Gastrocnemius medialis (tissue), 4 donors: Measurements from ENCODE around the gene PM20D2. TPM values are rescaled to one million over a fixed set of nuclear protein-coding genes. Genes with fewer than 3 reads are reported as not detected.

Experiments used
- ATAC-seq, 2 donors: fragments of 150-250 bp; one replicate each; pipeline ENCODE4 v1.9.1; 2016
- DNase-seq, 2 donors: peaks; one replicate each; pipeline ENCODE4 v3.0.0-alpha.2; 2019
- H3K27ac ChIP-seq, 4 donors: fragments of 200-600 bp; sonication (generic); 1 replicate in 1 of 4; 2 replicates in 3 of 4; pipeline ENCODE4 v1.5.1; 2016 to 2018; ENCODE audit warnings: mild to moderate bottlenecking in 2 of 4, moderate library complexity in 1 of 4
- H3K27me3 ChIP-seq, 3 donors: fragments of 200-600 bp; sonication (generic) in 2 of 3; 1 replicate in 1 of 3; 2 replicates in 2 of 3; pipeline versions ENCODE4 v1.5.1 to v1.6.0; 2016 to 2019; ENCODE audit warnings: mild to moderate bottlenecking in 1 of 3, moderate library complexity in 1 of 3
- H3K36me3 ChIP-seq, 2 donors: fragments of 200-600 bp; sonication (generic) in 1 of 2; one replicate each; pipeline ENCODE4 v1.5.1; 2017 to 2018
- H3K4me1 ChIP-seq, 2 donors: fragments of 200-600 bp; sonication (generic) in 1 of 2; one replicate each; pipeline ENCODE4 v1.5.1; 2016 to 2017; ENCODE audit warnings: mild to moderate bottlenecking in 2 of 2
- H3K4me3 ChIP-seq, 4 donors: fragments of 200-600 bp; sonication (generic) in 3 of 4; 1 replicate in 1 of 4; 2 replicates in 3 of 4; pipeline ENCODE4 v1.5.1; 2016 to 2019; ENCODE audit warnings: mild to moderate bottlenecking in 2 of 4
- H3K9me3 ChIP-seq, 3 donors: fragments of 200-600 bp; sonication (generic) in 2 of 3; 1 replicate in 1 of 3; 2 replicates in 2 of 3; pipeline ENCODE4 v1.5.1; 2016 to 2019
- POLR2A ChIP-seq, 2 donors: fragments of 450-650 bp; IDR thresholded peaks; one replicate each; pipeline ENCODE4 v1.6.1; 2017; ENCODE audit warnings: antibody characterized with exemption in 2 of 2, mild to moderate bottlenecking in 2 of 2, moderate library complexity in 2 of 2
- in situ Hi-C, 4 donors: fragments of 200-750 bp; cut with MboI; loops; one replicate each; pipeline versions ENCODE4 v1.15.0 to v1.8.0; 2017; ENCODE audit warnings: low sequenced_read_pairs in 4 of 4
- intact Hi-C: fragments of 100-400 bp; cut with DNase I; formaldehyde crosslinking; loops from one replicate; pipeline ENCODE4 v1.15.1; 2023; ENCODE audit warnings: low total_unique reads
- total RNA-seq, 4 donors: library from RNA; depleted of rRNA; stranded (reverse); fragments of >200 nt; gene quantifications; one replicate each; pipeline versions ENCODE4 v1.1.0 to v1.2.3, GENCODE V29; 2016
- TF ChIP-seq, protein P1 (sequence below), 5 experiments: fragments of 450-650 bp in 3 of 5; fragments of 200-600 bp in 2 of 5; sonication (generic) in 2 of 5; IDR thresholded peaks in 4 of 5; conservative IDR thresholded peaks in 1 of 5; 1 replicate in 4 of 5; 2 replicates in 1 of 5; pipeline ENCODE4 v1.5.1; 2016 to 2019; ENCODE audit warnings: antibody characterized with exemption in 5 of 5, mild to moderate bottlenecking in 3 of 5, moderate library complexity in 3 of 5

Gene PM20D2
- total RNA-seq, 4 donors from 2014 or later: 18.1 to 54.6 (median 26.3) TPM

DNA sequence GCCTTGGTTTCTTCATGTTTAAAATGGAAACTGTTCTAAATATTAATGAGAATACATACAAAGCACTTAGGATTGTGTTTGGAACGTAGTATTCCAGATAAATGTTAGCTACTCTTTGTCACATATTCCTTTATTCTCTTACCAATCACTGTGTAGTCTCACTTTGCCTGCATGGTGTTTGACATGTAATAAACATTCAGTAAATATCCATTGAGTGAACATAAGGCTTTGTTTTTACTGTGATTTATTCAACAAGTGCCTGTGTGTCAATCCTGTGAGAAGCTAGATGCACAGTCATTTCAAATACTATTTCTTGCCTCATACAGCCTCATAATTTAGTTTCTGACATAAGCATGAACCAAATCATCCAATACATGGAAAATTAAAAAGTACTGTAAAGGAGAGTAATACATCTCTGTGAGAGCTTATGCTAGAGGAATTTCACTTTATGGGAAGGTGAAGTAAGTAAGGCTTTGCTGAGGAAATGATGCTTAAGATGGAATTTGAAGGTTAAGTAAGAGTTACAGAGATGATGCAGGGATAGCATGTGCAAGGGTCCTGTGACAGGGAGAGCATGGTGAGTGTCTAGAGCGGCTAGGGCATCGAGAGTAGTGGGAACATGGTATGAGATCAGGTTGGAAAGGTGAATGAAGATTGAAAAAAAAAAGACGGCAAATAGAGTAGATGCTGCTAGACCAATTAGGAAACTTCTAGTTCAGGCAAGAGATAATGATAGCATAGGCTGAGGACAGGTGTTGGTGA lies 14.7 kb downstream of the PM20D2 start:
- in situ Hi-C loops: no loop called here
- no peaks in the 10 kb centered on the region for H3K27me3 ChIP-seq
- ATAC-seq (no peak), DNase-seq (no peak)
- peak overlapping the region; percentile 79 to 88 (median 86) for H3K27ac ChIP-seq
- no peak overlapping the region for H3K4me3 ChIP-seq
- peaks cover 12 to 23% of the 10 kb centered on the region in 2 donors for H3K4me1 ChIP-seq
- peaks cover 0 to 39% of the 10 kb centered on the region in 2 donors for H3K36me3 ChIP-seq
- H3K9me3 ChIP-seq: no peaks in the 10 kb centered on the region
- intact Hi-C loops: no loop called here
- TF ChIP-seq, protein P1, sequence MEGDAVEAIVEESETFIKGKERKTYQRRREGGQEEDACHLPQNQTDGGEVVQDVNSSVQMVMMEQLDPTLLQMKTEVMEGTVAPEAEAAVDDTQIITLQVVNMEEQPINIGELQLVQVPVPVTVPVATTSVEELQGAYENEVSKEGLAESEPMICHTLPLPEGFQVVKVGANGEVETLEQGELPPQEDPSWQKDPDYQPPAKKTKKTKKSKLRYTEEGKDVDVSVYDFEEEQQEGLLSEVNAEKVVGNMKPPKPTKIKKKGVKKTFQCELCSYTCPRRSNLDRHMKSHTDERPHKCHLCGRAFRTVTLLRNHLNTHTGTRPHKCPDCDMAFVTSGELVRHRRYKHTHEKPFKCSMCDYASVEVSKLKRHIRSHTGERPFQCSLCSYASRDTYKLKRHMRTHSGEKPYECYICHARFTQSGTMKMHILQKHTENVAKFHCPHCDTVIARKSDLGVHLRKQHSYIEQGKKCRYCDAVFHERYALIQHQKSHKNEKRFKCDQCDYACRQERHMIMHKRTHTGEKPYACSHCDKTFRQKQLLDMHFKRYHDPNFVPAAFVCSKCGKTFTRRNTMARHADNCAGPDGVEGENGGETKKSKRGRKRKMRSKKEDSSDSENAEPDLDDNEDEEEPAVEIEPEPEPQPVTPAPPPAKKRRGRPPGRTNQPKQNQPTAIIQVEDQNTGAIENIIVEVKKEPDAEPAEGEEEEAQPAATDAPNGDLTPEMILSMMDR (IDR thresholded peaks at IDR 0.05 in 4 of 5, conservative IDR thresholded peaks at IDR 0.05 in 1 of 5): no peak
- no peak for TF ChIP-seq POLR2A (IDR thresholded peaks at IDR 0.05)

GRCh38 chr6:89161326-89162046 lies 15.6 kb downstream of the PM20D2 start:
- intact Hi-C loops: loop anchor here (1.0 kb wide), 1 partner anchor 26 kb away; no protein-coding TSS in a partner anchor
- DNase-seq: peak in 1 of 2 donors; percentile 40
- Histone ChIP-seq H3K27ac (peak overlapping the region; percentile 79 to 88 (median 86)), H3K9me3 (no peaks in the 10 kb centered on the region), H3K4me1 (peaks cover 12 to 23% of the 10 kb centered on the region in 2 donors), H3K27me3 (no peaks in the 10 kb centered on the region), H3K4me3 (peak overlapping the region in 3 of 4 donors; percentile 2 to 11 (median 2)), H3K36me3 (peaks cover 0 to 44% of the 10 kb centered on the region in 2 donors)
- TF ChIP-seq, protein P1 (IDR thresholded peaks at IDR 0.05 in 4 of 5, conservative IDR thresholded peaks at IDR 0.05 in 1 of 5): no peak
- TF ChIP-seq POLR2A (IDR thresholded peaks at IDR 0.05): no peak
- peak; percentile 63 to 79 for ATAC-seq
- in situ Hi-C loops: no loop called here

DNA sequence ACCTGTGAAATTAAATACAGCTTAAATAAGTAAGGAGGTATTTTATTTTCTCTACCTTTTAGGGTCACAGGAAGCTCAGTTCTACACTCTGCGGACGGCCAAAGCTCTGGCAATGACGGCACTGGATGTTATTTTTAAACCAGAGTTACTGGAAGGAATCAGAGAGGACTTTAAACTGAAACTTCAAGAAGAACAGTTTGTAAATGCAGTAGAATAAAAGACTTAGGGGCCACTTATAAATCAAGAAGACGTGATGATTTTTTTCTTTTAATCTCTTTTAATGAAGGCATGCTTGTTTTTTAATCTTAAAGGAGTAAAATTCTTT lies 16.2 kb downstream of the PM20D2 start:
- H3K9me3 ChIP-seq: no peaks in the 10 kb centered on the region
- H3K4me3 ChIP-seq: peak overlapping the region in 3 of 4 donors; percentile 2 to 11 (median 2)
- peak; percentile 94 to 95 for ATAC-seq
- H3K27ac ChIP-seq: peak overlapping the region; percentile 79 to 88 (median 86)
- peaks cover 12 to 23% of the 10 kb centered on the region in 2 donors for H3K4me1 ChIP-seq
- TF ChIP-seq, protein P1 (IDR thresholded peaks at IDR 0.05 in 4 of 5, conservative IDR thresholded peaks at IDR 0.05 in 1 of 5): no peak
- no peak for TF ChIP-seq POLR2A (IDR thresholded peaks at IDR 0.05)
- intact Hi-C loops (loop anchor here (1.0 kb wide), 1 partner anchor 25 kb away; no protein-coding TSS in a partner anchor), in situ Hi-C loops (no loop called here)
- no peaks in the 10 kb centered on the region for H3K27me3 ChIP-seq
- peaks cover 0 to 41% of the 10 kb centered on the region in 2 donors for H3K36me3 ChIP-seq
- peak; percentile 20 to 63 for DNase-seq

DNA sequence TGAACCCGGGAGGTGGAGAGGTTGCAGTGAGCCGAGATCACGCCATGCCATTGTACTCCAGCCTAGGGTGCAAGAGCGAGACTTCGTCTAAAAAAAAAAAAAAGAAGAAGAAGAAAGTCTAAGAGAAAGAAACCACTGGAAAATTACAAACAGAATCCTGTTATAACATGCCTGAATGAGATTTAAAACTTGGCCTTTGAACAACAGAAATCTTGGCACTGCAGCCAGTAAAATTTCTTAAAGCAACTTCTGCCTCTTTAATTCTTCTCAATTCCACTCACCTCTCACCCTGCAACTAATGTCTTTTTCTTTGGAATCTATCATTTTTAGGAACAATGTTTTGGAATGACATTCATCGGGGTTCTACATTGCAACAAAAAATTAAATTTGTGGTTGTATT lies 26.3 kb downstream of the PM20D2 start:
- Histone ChIP-seq H3K4me3 (no peak overlapping the region), H3K27ac (no peak overlapping the region), H3K36me3 (no peaks in the 10 kb centered on the region), H3K4me1 (peaks cover 0 to 18% of the 10 kb centered on the region in 2 donors), H3K27me3 (no peaks in the 10 kb centered on the region), H3K9me3 (no peaks in the 10 kb centered on the region)
- in situ Hi-C loops (no loop called here), intact Hi-C loops (no loop called here)
- TF ChIP-seq POLR2A (IDR thresholded peaks at IDR 0.05): no peak
- no peak for ATAC-seq
- no peak for DNase-seq

- H3K27me3 ChIP-seq: no peaks in the 10 kb centered on the region
- peaks cover 0 to 18% of the 10 kb centered on the region in 2 donors for H3K4me1 ChIP-seq
- no peaks in the 10 kb centered on the region for H3K36me3 ChIP-seq
- H3K4me3 ChIP-seq: no peak overlapping the region
- in situ Hi-C loops (no loop called here), intact Hi-C loops (no loop called here)
- ATAC-seq (peak; percentile 72 to 76), DNase-seq (peak in 1 of 2 donors; percentile 41)
- H3K27ac ChIP-seq: no peak overlapping the region
- H3K9me3 ChIP-seq: no peaks in the 10 kb centered on the region
- no peak for TF ChIP-seq POLR2A (IDR thresholded peaks at IDR 0.05)
- TF ChIP-seq, protein P1 (IDR thresholded peaks at IDR 0.05 in 4 of 5, conservative IDR thresholded peaks at IDR 0.05 in 1 of 5): no peak
These were observed 27.8 kb downstream of the PM20D2 start for GRCh38 chr6:89173634-89174033.
